Glutamatergic neuron (in vitro differentiated cells): Measurements from ENCODE around the gene CLPSL1. TPM values are rescaled to one million over a fixed set of nuclear protein-coding genes. Genes with fewer than 3 reads are reported as not detected.

Experiments
- DNase-seq: peaks from one replicate; pipeline ENCODE4 v3.0.0; 2022
- H3K27ac Mint-ChIP-seq: one replicate; pipeline ENCODE4 v1.8.0; 2020; ENCODE audit warnings: mild to moderate bottlenecking, mixed read lengths, inconsistent platforms; ENCODE audit not compliant: unreplicated experiment
- H3K27me3 Mint-ChIP-seq: one replicate; pipeline ENCODE4 v1.8.0; 2020; ENCODE audit warnings: mild to moderate bottlenecking, moderate library complexity, mixed read lengths, inconsistent platforms; ENCODE audit not compliant: unreplicated experiment
- H3K36me3 Mint-ChIP-seq: one replicate; pipeline ENCODE4 v1.8.0; 2020; ENCODE audit warnings: mild to moderate bottlenecking, mixed read lengths, inconsistent platforms; ENCODE audit not compliant: unreplicated experiment
- H3K4me1 Mint-ChIP-seq: one replicate; pipeline ENCODE4 v1.8.0; 2020; ENCODE audit warnings: mild to moderate bottlenecking, low read depth, mixed read lengths, inconsistent platforms; ENCODE audit not compliant: unreplicated experiment
- H3K4me3 Mint-ChIP-seq: one replicate; pipeline ENCODE4 v1.8.0; 2020; ENCODE audit warnings: mild to moderate bottlenecking, mixed read lengths, inconsistent platforms; ENCODE audit not compliant: unreplicated experiment
- H3K9me3 Mint-ChIP-seq: one replicate; pipeline ENCODE4 v1.8.0; 2020; ENCODE audit warnings: mild to moderate bottlenecking, moderate library complexity, mixed read lengths, inconsistent platforms; ENCODE audit not compliant: unreplicated experiment
- total RNA-seq: library from RNA; stranded (reverse); fragmentation: NEBNext Ultra II Directional; extraction: Animal tissue kit (Norgen Biotek cat#: 25700); gene quantifications from one replicate; pipeline ENCODE4 v1.2.1, GENCODE V29; 2021; ENCODE audit not compliant: unreplicated experiment
- TF ChIP-seq, protein P1 (sequence below): fragments of 200-600 bp; sonication (generic); IDR thresholded peaks from one replicate; pipeline ENCODE4 v1.5.0; 2021; ENCODE audit not compliant: partially characterized antibody, unreplicated experiment

CLPSL1 gene
- total RNA-seq, 1 donor from 2014 or later = not detected

DNA sequence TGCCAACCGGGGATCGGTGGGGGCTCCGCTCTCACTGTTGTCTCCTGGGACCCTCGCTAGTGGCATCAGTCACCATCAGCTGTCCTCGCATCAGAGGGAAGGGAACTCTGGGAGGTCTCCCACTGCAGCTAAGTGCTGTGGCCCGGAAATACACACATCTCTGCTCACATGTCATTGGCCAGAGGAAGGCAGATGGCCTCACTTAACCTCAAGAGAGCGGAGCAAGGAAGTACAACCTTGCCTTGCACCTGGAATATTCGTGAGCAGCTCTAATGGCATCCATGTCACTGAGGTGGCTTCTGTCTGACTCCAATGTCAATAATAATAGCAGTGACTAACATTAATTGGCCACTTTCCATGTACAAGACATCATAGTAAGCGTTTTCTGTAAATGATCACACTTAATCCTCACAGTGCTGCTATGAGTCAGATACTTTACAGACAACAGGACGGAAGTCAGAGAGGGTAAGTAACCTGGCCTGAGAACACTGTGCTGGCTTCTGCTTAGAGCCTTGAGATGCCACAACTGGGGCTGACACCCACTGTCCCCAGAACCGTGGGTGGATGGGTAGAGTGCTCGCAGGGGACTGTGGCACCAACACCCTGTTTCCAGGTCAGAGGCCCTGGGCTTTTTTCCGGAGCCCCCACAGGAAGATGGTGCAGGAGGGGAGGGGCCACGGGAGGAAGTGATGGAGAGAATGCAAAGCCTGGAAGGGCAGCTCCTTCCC lies 30.3 kb downstream of the CLPSL1 start:
- H3K36me3 Mint-ChIP-seq = no peaks in the 10 kb centered on the region
- H3K27me3 Mint-ChIP-seq = peaks cover 6% of the 10 kb centered on the region
- TF ChIP-seq, protein P1, sequence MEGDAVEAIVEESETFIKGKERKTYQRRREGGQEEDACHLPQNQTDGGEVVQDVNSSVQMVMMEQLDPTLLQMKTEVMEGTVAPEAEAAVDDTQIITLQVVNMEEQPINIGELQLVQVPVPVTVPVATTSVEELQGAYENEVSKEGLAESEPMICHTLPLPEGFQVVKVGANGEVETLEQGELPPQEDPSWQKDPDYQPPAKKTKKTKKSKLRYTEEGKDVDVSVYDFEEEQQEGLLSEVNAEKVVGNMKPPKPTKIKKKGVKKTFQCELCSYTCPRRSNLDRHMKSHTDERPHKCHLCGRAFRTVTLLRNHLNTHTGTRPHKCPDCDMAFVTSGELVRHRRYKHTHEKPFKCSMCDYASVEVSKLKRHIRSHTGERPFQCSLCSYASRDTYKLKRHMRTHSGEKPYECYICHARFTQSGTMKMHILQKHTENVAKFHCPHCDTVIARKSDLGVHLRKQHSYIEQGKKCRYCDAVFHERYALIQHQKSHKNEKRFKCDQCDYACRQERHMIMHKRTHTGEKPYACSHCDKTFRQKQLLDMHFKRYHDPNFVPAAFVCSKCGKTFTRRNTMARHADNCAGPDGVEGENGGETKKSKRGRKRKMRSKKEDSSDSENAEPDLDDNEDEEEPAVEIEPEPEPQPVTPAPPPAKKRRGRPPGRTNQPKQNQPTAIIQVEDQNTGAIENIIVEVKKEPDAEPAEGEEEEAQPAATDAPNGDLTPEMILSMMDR = no peak
- peaks cover 3% of the 10 kb centered on the region for H3K9me3 Mint-ChIP-seq
- H3K4me3 Mint-ChIP-seq = peak overlapping the region; percentile 6
- H3K27ac Mint-ChIP-seq = peak overlapping the region; percentile 75
- no peak for DNase-seq
- peaks cover 16% of the 10 kb centered on the region for H3K4me1 Mint-ChIP-seq

DNA sequence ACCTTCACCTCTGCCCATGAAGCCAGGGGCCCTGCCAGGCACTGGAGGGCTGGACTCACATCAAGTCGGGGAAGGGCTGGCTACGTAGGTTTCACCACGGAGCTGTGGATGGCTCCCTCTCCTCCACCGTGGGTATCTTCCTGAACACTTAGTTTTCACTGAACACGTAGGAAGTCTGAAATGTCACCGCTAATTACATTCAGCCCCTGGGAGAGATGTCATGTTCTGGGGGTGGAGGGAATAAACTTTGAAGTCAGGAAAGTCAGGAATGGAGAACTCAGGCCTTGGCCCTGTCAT lies 30.8 kb downstream of the CLPSL1 start:
- H3K4me3 Mint-ChIP-seq = no peak overlapping the region
- no peaks in the 10 kb centered on the region for H3K36me3 Mint-ChIP-seq
- peaks cover 3% of the 10 kb centered on the region for H3K9me3 Mint-ChIP-seq
- H3K27ac Mint-ChIP-seq = no peak overlapping the region
- peaks cover 6% of the 10 kb centered on the region for H3K27me3 Mint-ChIP-seq
- no peak for DNase-seq
- peaks cover 16% of the 10 kb centered on the region for H3K4me1 Mint-ChIP-seq
- TF ChIP-seq, protein P1 = no peak

DNA sequence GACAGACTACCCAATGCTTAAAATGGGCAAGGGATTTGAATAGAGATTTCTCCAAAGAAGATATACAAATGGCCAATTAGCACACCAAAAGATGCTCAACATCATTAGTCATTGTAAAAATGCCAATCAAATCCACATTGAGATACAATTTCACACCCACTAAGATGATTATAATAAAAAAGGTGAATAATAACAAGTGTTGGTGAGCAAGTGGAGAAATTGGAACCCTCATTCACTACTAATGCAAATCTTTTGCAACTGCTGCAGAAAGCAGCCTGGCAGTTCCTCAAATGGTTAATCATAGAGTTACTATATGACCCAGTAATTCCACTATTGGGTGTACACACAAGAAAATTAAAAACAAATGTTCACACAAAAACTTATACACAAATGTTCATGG lies 36.7 kb downstream of the CLPSL1 start:
- peaks cover 2% of the 10 kb centered on the region for H3K27me3 Mint-ChIP-seq
- no peak overlapping the region for H3K4me3 Mint-ChIP-seq
- TF ChIP-seq, protein P1 = no peak
- H3K4me1 Mint-ChIP-seq = no peaks in the 10 kb centered on the region
- DNase-seq = no peak
- H3K36me3 Mint-ChIP-seq = no peaks in the 10 kb centered on the region
- peaks cover 2% of the 10 kb centered on the region for H3K9me3 Mint-ChIP-seq
- no peak overlapping the region for H3K27ac Mint-ChIP-seq

DNA sequence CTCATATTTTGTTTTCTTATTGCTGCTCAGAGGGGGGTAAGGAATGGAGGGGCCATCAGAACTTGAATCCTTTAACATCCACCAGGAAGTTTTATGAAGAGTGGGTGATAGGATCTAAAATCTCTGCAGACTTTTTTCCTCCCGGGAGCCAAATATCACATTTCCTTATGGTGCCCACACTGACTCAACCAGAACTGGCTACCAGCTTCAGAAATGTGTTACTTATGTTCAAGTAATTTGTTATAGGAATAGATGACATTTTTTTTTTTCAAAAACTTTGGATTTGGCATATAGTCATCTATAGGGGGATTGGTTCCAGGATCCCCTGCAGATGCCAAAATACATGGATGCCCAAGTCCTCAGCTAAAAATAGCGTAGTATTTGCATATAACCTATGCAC lies 42.8 kb downstream of the CLPSL1 start:
- no peak for DNase-seq
- H3K9me3 Mint-ChIP-seq = peaks cover 2% of the 10 kb centered on the region
- TF ChIP-seq, protein P1 = no peak
- H3K4me1 Mint-ChIP-seq = no peaks in the 10 kb centered on the region
- no peak overlapping the region for H3K4me3 Mint-ChIP-seq
- H3K27ac Mint-ChIP-seq = no peak overlapping the region
- no peaks in the 10 kb centered on the region for H3K36me3 Mint-ChIP-seq
- peaks cover 2% of the 10 kb centered on the region for H3K27me3 Mint-ChIP-seq

DNA sequence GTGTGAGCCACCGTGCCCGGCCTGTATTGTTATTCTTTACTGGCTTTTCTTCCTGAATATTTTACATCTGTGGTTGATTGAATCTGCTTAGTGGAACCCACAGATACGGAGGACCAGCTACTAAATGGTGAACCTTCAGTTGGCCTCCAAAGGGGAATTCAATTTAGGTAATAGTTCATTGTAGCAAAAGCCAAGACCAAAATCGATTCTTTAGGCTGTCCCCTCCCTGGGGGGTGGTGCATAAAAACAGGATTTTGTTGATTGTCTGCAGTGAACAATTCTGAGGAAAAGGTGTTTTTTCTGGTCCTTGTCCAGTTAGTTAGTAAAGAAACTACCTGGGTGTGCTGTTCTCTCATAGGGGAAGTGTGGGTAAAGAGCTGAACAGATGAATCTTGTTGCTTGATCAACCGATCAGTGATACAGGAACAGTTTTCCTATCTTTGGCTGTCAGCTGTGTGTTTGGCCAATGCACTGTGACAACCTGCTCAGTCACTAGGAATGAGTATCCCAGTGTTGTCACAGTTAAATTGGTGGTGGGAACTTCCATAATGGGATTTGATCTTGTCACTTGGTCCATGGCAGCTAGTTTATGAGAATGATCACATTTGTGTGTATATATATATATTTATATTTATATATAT lies 43.9 kb downstream of the CLPSL1 start:
- DNase-seq = no peak
- Mint-ChIP-seq H3K9me3 (no peaks in the 10 kb centered on the region), H3K4me3 (no peak overlapping the region), H3K27ac (no peak overlapping the region), H3K4me1 (no peaks in the 10 kb centered on the region), H3K27me3 (peaks cover 1% of the 10 kb centered on the region), H3K36me3 (no peaks in the 10 kb centered on the region)
- TF ChIP-seq, protein P1 = no peak
